NCI-H1930 (cell line): Measurements from ENCODE around the gene SH3RF2.
"Not testable (repeated sequence)": the region's sequence is repeated elsewhere in the genome, so short reads cannot be mapped to it uniquely, and the experiment has no call there.

Experiments
- DNase-seq, 2 experiments: peaks; one replicate each; lab custom pipeline; 2025; lab: John Stamatoyannopoulos, UW

The SH3RF2 gene

DNA sequence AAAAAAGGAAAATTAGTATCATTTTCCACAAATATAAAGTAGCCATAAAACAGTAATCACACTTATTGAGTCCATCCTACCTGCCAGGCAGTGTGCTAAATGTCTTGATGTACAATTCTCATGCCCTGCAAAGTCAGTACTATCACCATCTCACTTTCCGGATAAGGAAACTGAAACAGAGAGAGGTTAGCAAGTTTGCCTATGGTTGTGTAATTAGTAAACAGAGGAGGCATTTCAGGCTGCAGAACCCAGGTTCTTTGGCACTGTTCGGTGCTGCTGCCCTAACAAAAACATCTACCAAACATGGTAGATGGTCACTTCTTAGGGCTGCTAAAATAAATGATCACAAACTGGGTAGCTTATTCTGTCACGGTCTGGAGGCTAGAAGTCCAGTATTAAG lies 146.4 kb downstream of the SH3RF2 start:
- no peak for DNase-seq

- DNase-seq: no peak
Measured at GRCh38 chr5:146084376-146084775, 148.0 kb downstream of the SH3RF2 start.

GRCh38 chr5:146088098-146088497 lies 151.7 kb downstream of the SH3RF2 start:
- no peak for DNase-seq

GRCh38 chr5:146089287-146089686 lies 152.9 kb downstream of the SH3RF2 start:
- DNase-seq: no peak

DNA sequence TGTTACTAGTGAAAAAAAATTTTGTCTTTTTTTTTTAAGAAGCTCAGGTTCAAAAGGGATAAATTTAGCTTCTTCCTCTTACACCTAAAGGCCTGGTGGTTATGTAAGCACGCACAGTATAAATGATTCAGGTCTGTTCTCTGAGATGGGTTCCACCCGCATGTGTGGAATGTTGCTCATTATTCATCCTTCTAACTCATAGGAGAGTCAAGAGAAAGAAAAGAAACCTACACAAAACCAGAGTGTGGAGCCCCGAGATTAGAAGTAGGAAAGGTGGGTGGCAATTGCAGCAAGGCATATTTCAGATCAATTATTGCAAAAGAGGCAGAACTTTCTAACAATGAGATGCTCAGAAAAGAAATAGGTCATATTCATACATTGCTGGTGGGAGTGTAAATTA lies 155.5 kb downstream of the SH3RF2 start:
- DNase-seq: no peak

- no peak for DNase-seq
Measured at GRCh38 chr5:146098047-146098446, 161.7 kb downstream of the SH3RF2 start.

DNA sequence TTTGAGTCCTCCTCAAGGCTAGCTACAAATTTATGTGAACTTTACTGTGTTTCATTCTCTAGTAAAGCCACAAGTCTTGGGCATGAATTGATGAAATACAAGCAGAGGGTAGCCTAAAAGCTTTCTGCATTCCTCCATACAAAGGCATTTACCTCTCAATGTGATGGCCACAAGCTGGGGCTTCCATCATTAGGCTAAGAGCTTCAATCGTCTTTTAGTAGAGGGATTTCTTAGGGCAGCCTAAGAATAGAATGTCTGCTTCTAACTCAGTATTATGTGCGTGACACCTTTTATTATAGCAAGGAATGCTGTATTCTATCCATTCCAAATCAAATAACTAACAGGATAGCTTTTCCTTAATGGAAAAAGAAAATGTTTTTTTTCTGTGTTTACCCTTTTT lies 165.3 kb downstream of the SH3RF2 start:
- DNase-seq: no peak

DNA sequence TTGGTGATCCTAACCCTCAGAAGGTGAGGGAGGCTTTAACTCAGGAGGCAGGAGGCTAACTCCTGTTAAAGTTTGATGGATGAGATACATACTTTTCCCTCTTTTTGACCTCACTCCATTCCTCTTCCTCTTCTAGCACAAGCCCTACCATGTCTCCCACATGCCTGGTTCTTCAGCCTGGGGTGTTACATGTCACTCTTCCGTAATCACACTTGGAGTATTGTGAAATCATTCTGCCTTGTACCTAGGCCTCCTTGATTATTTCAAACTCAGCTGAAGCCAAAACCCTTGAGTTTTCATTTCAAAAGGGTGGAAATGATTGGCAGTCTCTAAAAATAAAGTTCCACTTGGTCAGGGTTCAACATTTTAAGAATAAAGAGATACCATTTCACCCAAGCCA lies 167.2 kb downstream of the SH3RF2 start:
- DNase-seq: no peak

DNA sequence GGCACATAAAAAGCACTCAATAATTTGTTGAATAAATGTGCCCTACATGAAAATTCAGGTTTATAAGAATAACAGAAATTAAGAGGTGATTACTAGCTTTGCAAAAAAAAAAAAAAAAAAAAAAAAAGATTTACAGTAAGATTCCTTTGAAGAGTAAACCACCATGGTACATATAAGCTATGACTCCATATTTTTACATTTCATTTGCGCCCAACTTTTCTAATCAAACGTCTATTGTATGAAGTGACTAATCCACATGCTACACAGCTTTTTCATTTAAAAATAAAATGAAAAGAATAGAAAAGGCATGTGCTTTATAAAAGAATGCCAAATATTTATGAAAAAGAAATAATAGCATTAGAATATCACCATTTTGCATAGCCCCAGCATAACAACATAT lies 169.1 kb downstream of the SH3RF2 start, which contains the start of gene PLAC8L1:
TSS of gene PLAC8L1 (minus strand) at position 101 of the 400 bp plus-strand sequence. CDS start 1,266 bp downstream, outside the sequence.
- no peak for DNase-seq

DNA sequence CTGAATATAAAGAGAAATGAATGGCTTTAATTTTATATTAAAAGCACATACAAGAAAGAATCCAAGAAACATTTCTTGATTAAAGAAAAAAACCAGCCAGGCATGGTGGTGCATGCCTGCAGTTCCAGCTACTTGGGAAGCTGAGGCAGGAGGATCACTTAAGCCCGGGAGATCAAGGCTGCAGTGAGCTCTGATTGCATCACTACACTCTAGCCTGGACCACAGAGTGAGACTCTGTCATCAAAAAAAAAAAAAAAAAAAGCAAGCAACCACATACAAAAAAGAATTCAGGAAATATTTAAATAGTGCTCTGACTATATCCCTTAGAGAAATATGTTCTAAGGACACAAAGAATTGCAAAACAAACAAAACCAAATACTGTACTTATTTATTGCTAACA lies 171.5 kb downstream of the SH3RF2 start:
- DNase-seq: no peak

DNA sequence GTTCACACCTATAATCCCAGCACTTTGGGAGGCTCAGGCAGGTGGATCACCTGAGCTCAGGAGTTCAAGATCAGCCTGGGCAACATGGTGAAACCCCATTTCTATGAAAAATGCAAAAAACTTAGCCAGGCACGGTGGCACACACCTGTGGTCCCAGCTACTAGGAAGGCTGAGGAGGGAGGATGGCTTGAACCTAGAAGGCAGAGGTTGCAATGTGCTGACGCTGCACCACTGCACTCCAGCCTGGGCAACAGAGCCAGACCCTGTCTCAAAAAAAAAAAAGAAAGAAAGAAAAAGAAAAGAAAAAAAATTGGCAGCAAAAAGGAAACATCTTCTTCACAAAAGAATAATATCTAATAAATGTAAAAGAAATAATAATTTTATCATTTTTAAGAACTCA lies 172.5 kb downstream of the SH3RF2 start:
- DNase-seq: not testable (repeated sequence)

GRCh38 chr5:146109379-146109778 lies 173.0 kb downstream of the SH3RF2 start:
- no peak for DNase-seq

GRCh38 chr5:146111409-146111808 lies 175.0 kb downstream of the SH3RF2 start:
- no peak for DNase-seq

GRCh38 chr5:146112476-146112875 lies 176.1 kb downstream of the SH3RF2 start:
- no peak for DNase-seq
